Measurements from ENCODE around the gene MTHFD1L.

The MTHFD1L gene

GRCh38 chr6:150992262-150992661 is 126.8 kb downstream of the MTHFD1L start:
- no peak for DNase-seq (ENCODE audit: low read depth)

DNA sequence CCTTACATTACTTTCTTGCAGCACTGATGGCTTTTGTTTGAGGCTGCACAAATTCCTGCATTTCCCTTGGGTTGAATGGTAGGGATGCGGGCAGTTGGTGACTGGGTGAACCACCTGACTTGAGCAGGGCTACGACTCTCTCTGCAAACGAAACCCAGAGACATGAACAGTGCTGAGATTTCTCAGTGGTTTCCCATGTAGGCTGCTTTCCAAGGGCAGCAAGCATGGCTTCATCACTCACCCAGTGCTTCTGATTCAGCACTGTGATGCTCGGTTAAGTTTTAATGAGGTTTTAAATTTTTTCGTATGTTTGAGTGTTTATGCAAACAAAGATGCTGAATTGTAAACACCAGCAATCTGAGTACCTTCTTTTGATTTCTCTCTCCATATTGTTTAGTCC is 127.2 kb downstream of the MTHFD1L start:
- DNase-seq (ENCODE audit: low read depth): no peak

GRCh38 chr6:150993253-150993652 is 127.8 kb downstream of the MTHFD1L start:
- no peak for DNase-seq (ENCODE audit: low read depth)

- DNase-seq (ENCODE audit: low read depth): no peak
Measured at GRCh38 chr6:150994026-150994425, 128.5 kb downstream of the MTHFD1L start.

- no peak for DNase-seq (ENCODE audit: low read depth)
Measured at GRCh38 chr6:150996968-150997367, 131.5 kb downstream of the MTHFD1L start.

- DNase-seq (ENCODE audit: low read depth): no peak
Measured at GRCh38 chr6:150999107-150999506, 133.6 kb downstream of the MTHFD1L start.

- DNase-seq (ENCODE audit: low read depth): no peak
Measured at GRCh38 chr6:150999576-150999975, 134.1 kb downstream of the MTHFD1L start.

GRCh38 chr6:151001387-151002056 is 136.0 kb downstream of the MTHFD1L start:
- no peak for DNase-seq (ENCODE audit: low read depth)

DNA sequence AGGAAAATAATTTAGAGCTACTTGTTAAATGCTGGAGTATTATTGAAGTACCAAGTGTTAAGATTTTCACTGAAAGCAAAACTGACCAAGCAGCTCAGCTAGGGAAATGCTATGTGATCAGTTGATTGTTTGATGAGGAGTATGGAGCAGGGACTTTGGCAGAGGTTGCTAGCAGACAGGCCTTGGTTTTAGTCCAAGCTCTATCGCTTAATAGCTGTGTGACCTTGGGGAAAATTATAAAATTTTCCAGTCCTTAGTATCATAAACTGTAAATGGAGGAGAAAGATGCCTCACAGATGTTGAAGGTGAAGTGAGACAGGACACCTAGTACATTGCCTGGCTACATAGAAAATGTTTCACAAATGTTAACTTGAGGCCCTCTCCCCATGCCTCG is 136.6 kb downstream of the MTHFD1L start:
- no peak for DNase-seq (ENCODE audit: low read depth)

GRCh38 chr6:151002491-151002935 is 137.0 kb downstream of the MTHFD1L start:
- DNase-seq (ENCODE audit: low read depth): no peak

DNA sequence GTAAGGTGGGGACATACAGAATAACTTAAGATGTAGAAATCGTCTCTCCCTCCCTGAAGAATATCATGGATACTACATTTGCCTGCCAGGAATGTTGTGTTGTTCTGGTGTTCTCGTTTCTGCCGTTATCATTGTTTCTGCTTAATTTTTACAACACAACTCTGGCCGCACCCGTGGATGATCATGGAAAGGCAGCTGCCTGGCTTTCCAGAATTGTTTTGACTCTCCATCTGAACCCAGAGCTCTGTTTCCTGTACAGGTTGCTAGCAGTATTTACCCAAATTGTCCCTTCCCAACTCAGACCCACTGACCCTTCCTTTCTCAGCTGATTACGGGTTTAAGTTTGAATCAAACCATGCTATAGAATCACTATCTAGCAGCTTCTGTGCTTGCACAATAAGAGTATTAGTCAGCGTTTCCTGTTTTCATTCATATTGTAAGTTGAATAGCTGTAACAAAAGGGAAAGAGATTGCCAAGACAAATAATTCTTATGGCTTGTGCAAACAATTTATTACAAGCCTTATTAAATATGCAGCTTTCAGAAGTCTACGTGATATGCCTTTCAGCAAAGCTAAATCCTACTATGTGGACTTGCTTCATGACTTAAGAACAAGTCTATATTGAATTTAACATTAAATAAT is 139.0 kb downstream of the MTHFD1L start:
- no peak for DNase-seq (ENCODE audit: low read depth)

DNA sequence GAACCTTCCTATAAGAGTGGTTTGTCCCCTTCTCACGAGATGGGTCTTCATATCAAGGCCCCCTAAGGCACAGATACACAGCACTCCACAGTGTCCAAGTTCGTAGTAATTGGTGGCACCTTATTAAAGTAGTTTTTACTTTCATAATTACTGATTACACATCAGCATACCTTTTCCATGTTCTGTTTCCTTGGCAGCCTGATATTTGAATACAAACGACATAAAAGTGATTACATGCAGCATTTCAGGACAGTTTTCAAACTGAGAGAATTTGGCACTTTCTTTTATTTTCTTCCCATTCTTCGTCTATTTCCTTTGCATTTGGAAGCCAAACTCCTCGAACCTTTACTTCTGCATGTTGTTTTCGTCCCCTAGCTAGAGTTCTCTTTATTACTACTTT is 139.7 kb downstream of the MTHFD1L start:
- DNase-seq (ENCODE audit: low read depth): no peak

DNA sequence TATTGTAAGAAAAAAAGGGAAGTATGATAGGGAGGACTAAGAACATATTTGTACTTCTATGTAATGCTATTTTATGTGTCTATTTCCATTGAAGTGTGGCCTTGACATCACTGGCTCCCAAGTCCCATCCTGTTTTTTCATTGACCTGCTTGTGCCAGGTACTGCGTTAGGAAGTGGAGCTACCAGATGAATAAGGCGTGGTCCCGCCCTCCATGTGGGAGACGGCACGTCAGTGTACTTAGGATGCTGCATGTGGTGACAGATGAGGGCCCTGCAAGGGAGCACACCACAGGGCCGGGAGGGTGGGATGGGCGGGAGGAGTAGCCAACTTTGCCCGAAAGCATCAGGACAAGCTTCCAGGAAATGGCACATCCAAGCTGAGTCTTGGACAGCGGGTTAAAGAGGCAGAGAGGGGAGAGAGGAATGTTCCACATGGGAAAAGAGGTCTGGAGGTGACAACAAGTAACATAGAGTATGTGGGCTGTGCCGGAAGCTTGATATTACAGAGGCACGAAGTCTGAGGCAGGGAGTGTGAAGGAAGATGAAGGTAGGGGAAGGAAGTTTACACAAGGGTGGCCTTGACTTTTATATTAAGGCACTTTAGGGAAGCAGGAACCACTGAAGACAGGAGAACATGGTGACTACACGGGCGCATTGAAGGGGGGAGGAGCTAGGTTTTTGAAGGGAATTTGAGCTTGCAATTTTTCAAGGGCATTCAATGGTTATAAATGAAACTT is 140.6 kb downstream of the MTHFD1L start:
- DNase-seq (ENCODE audit: low read depth): no peak

- DNase-seq (ENCODE audit: low read depth): no peak
Measured at GRCh38 chr6:151007076-151007475, 141.6 kb downstream of the MTHFD1L start.

- DNase-seq (ENCODE audit: low read depth): no peak
Measured at GRCh38 chr6:151007922-151008321, 142.4 kb downstream of the MTHFD1L start.

DNA sequence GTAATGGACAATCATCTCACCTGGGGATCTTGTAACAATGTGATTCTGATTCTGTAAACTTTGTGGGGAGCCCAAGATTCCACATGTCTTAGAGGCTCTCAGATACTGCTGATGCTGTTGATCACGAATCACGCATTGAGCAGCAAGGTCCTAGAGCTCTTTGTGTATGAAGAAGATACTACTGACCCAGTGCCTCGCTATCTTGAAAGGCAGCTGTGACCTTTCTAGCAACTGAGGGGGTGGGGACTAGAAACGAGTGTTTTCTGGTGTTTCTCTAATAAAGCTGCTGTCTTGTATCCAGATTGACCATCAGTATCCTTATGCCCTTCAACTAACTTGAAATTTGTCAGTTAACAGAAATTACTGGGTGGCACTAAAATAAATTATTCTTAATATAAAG is 142.9 kb downstream of the MTHFD1L start:
- DNase-seq (ENCODE audit: low read depth): no peak

- DNase-seq (ENCODE audit: low read depth): no peak
Measured at GRCh38 chr6:151009576-151009975, 144.1 kb downstream of the MTHFD1L start.

GRCh38 chr6:151010071-151010470 is 144.6 kb downstream of the MTHFD1L start:
- no peak for DNase-seq (ENCODE audit: low read depth)

DNA sequence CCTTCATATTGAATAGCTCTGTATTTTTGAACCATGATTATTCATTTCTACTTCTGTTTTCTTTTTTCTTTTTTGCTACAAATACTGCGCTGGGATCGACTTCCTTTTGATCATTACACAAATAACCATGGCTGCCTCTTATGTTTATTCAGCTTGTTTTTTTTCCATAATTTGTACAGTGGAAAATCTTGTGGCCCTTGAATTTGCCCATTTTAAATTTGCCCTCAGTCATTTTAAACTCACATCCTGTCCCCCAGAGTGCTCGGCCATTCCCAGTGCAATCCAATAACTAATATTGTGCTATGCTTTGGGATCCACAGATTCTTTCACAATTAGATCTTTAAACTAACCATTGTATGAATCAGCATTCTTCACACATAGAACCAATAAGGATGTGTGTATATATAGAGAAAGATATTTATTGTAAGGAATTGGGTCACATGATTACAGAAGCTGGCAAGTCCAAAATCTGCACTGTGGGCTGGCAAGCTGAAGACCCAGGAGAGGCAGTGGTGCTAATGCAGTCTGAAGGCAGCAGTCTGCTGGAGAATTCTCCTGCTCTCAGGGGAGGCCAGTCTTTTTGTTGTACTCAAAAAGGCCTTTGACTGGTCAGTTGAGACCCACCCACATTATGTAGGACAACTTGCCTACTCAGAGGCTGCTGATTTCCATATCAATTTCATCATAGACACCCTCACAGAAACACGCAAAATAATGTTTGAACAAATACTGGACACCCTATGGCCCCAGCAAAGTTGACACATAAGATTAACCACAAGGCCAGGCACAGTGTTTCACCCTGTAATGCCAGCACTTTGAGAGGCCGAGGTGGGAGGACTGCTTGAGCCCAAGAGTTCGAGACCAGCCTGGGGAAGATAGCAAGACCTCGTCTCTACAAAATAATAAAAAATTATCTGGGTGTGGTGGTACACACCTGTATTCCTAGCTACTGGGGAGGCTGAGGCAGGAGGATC is 147.1 kb downstream of the MTHFD1L start:
- DNase-seq (ENCODE audit: low read depth): no peak

DNA sequence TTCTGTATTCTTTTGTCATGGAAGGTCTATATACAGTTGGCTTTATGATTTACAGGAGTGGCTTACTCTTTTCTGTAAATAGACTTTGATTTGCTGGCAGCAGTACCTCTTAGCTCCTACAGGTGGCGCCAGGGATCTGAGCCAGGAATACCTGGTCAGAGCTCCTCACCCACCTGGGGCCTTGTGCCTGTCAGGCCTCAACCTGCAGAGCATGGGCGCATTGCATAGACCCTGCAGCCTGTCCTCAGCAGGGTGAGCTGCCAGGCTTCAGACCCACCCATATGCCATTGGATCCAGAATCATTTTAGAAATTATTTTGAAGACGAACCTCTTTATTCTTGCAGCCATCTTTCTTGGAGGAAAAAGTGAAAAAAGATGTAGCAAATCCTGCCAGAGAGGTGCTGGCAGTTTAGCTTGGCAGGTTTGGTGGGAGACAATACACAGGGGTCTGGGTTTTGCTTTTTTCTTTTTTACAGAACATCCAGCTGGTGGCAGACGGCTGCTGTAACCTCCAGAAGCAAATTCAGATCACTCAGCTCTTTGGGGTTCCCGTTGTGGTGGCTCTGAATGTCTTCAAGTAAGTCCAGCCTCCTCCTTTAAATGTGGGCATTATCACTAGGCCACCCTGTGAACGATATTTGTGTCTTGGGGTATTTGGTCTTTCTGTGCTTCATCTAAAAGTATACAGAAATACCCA is 149.1 kb downstream of the MTHFD1L start:
- DNase-seq (ENCODE audit: low read depth): peak; percentile 16

DNA sequence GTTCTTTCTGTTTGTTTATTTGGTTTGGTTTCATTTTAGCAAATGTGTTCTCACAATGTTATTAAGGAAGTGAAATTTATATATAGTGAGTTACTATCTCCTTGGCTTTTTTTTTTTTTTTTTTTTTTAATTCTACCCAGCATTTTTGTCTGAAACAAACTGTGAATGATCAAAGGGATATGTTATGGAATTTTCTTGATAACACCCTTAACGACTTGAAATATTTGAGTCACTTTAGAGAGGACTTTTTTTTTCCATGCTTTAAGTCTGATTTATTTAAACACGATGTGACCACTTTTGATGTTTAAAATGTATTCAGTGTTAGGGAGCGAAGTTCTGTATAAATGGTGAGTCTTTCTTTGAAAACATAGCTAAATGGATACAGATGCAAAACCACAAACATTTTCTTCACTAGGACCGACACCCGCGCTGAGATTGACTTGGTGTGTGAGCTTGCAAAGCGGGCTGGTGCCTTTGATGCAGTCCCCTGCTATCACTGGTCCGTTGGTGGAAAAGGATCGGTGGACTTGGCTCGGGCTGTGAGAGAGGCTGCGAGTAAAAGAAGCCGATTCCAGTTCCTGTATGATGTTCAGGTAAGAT is 149.7 kb downstream of the MTHFD1L start:
- no peak for DNase-seq (ENCODE audit: low read depth)

Data from stimulated activated CD8-positive, alpha-beta memory T cell treated with anti-CD3 and anti-CD28 coated beads, Interleukin-7, amount 100 ng/mL, for 24 hours (primary cell).